CD14-positive monocyte (primary cell): Measurements from ENCODE around the gene ANAPC16. TPM values are rescaled to one million over a fixed set of nuclear protein-coding genes. Genes with fewer than 3 reads are reported as not detected.

Experiments
- DNase-seq, 3 donors: peaks; one replicate each; pipeline ENCODE4 v3.0.0-alpha.2; 2011 to 2022
- H2AFZ ChIP-seq: 2 replicates; pipeline ENCODE4 v1.6.0; 2012; ENCODE audit warnings: mild to moderate bottlenecking, low read depth, low read length, inconsistent platforms; ENCODE audit not compliant: insufficient read depth, poor library complexity, severe bottlenecking
- H3K27ac ChIP-seq, 2 donors: 1 replicate in 1 of 2; 2 replicates in 1 of 2; pipeline ENCODE4 v1.5.1; 2012 to 2013; ENCODE audit warnings: low read length in 2 of 2, control low read depth in 1 of 2, inconsistent platforms in 1 of 2, low read depth in 1 of 2, mild to moderate bottlenecking in 1 of 2
- H3K27me3 ChIP-seq, 2 donors: one replicate each; pipeline versions ENCODE4 v1.6.0 to v1.6.1; 2011 to 2013; ENCODE audit warnings: low read length in 2 of 2; ENCODE audit not compliant: control insufficient read depth in 2 of 2, insufficient read depth in 2 of 2
- H3K36me3 ChIP-seq, 2 donors: replicated peaks in 1 of 2; 1 replicate in 1 of 2; 2 replicates in 1 of 2; pipeline versions ENCODE4 v1.5.1 to v1.6.1; 2012 to 2013; ENCODE audit warnings: low read length in 2 of 2, control low read depth in 1 of 2, inconsistent platforms in 1 of 2, mild to moderate bottlenecking in 1 of 2; ENCODE audit not compliant: insufficient read depth in 2 of 2, control insufficient read depth in 1 of 2
- H3K4me1 ChIP-seq, 2 donors: 1 replicate in 1 of 2; 2 replicates in 1 of 2; pipeline versions ENCODE4 v1.5.1 to v1.6.1; 2012 to 2013; ENCODE audit warnings: low read length in 2 of 2, control low read depth in 1 of 2, inconsistent platforms in 1 of 2, mild to moderate bottlenecking in 1 of 2, moderate library complexity in 1 of 2; ENCODE audit not compliant: insufficient read depth in 2 of 2, control insufficient read depth in 1 of 2
- H3K4me2 ChIP-seq: replicated peaks from 2 replicates; pipeline ENCODE3; 2012; ENCODE audit warnings: low read length, moderate library complexity, mild to moderate bottlenecking; ENCODE audit not compliant: poor library complexity, severe bottlenecking; ENCODE audit errors: extremely low read depth
- H3K4me3 ChIP-seq, 3 experiments: fragments of 200-600 bp in 1 of 3; sonication (generic) in 1 of 3; replicated peaks in 1 of 3; 1 replicate in 2 of 3; 2 replicates in 1 of 3; pipeline ENCODE4 v1.5.1; 2011 to 2013; ENCODE audit warnings: low read length in 3 of 3, mild to moderate bottlenecking in 3 of 3, control low read depth in 2 of 3, low read depth in 2 of 3, inconsistent platforms in 1 of 3, moderate library complexity in 1 of 3
- H3K79me2 ChIP-seq: 2 replicates; pipeline ENCODE4 v1.6.0; 2012; ENCODE audit warnings: mild to moderate bottlenecking, control low read depth, inconsistent platforms, low read length, moderate library complexity; ENCODE audit not compliant: insufficient read depth
- H3K9ac ChIP-seq: 2 replicates; pipeline ENCODE4 v1.6.0; 2017; ENCODE audit warnings: low read length, mild to moderate bottlenecking; ENCODE audit not compliant: insufficient read depth, poor library complexity, severe bottlenecking
- H3K9me3 ChIP-seq, 2 donors: replicated peaks in 1 of 2; 1 replicate in 1 of 2; 2 replicates in 1 of 2; pipeline versions ENCODE4 v1.5.1 to v1.6.1; 2012 to 2013; ENCODE audit warnings: low read length in 2 of 2, control low read depth in 1 of 2; ENCODE audit not compliant: control insufficient read depth in 1 of 2, insufficient read depth in 1 of 2
- H4K20me1 ChIP-seq: 2 replicates; pipeline ENCODE4 v1.6.0; 2012; ENCODE audit warnings: mild to moderate bottlenecking, low read length, control low read depth, moderate library complexity; ENCODE audit not compliant: insufficient read depth
- H3K27ac Mint-ChIP-seq, 7 donors: one replicate each; pipeline ENCODE4 v1.8.0; 2020; ENCODE audit warnings: mild to moderate bottlenecking in 7 of 7, mixed read lengths in 7 of 7, moderate library complexity in 6 of 7, inconsistent platforms in 2 of 7
- H3K27me3 Mint-ChIP-seq, 3 donors: one replicate each; pipeline ENCODE4 v1.8.0; 2021 to 2022; ENCODE audit warnings: low read depth in 3 of 3, mild to moderate bottlenecking in 3 of 3, mixed read lengths in 3 of 3, moderate library complexity in 3 of 3, inconsistent platforms in 1 of 3
- H3K36me3 Mint-ChIP-seq, 2 donors: one replicate each; pipeline ENCODE4 v1.8.0; 2020; ENCODE audit warnings: mixed read lengths in 2 of 2, inconsistent platforms in 1 of 2, mild to moderate bottlenecking in 1 of 2
- H3K4me1 Mint-ChIP-seq: one replicate; pipeline ENCODE4 v1.8.0; 2020; ENCODE audit warnings: mild to moderate bottlenecking, mixed read lengths
- H3K4me3 Mint-ChIP-seq, 2 donors: one replicate each; pipeline ENCODE4 v1.8.0; 2020; ENCODE audit warnings: mild to moderate bottlenecking in 2 of 2, mixed read lengths in 2 of 2, moderate library complexity in 1 of 2
- H3K9me3 Mint-ChIP-seq, 7 donors: one replicate each; pipeline ENCODE4 v1.8.0; 2020 to 2022; ENCODE audit warnings: mixed read lengths in 7 of 7, mild to moderate bottlenecking in 6 of 7, moderate library complexity in 6 of 7, inconsistent platforms in 2 of 7
- CTCF ChIP-seq: fragments of 200-600 bp; IDR thresholded peaks from one replicate; pipeline ENCODE4 v1.8.0; 2022; ENCODE audit warnings: antibody characterized with exemption, mild to moderate bottlenecking
- WGBS: methylation state at CpG from one replicate; pipeline ENCODE4 v1.1.5; 2013; ENCODE audit warnings: missing lambda C conversion rate; ENCODE audit not compliant: insufficient coverage; 5-methylcytosine and 5-hydroxymethylcytosine counted together
- intact Hi-C, 2 donors: fragments of 100-400 bp; cut with micrococcal nuclease; formaldehyde crosslinking; loops; one replicate each; pipeline versions ENCODE4 v1.15.0 to v1.15.1; 2023
- polyA plus RNA-seq, 3 donors: library from polyadenylated mRNA; depleted of rRNA in 1 of 3; unstranded in 2 of 3; stranded (reverse) in 1 of 3; fragments of 300-500 nt in 2 of 3; fragments of >200 nt in 1 of 3; fragmentation: Illumina TruSeq in 2 of 3; gene quantifications; 1 replicate in 2 of 3; 2 replicates in 1 of 3; pipeline ENCODE4 v1.2.3, GENCODE V29; 2012 to 2021

The ANAPC16 gene
- polyA plus RNA-seq, 3 donors = 65.5 to 167 (median 148) TPM

- peaks cover 0 to 1% (median 0%) of the 10 kb centered on the region in 7 donors for H3K9me3 Mint-ChIP-seq
- Histone ChIP-seq H3K4me2 (no peak overlapping the region), H3K4me3 (no peak overlapping the region), H2AFZ (no peak overlapping the region), H3K4me1 (peaks cover 20 to 23% of the 10 kb centered on the region in 2 donors), H3K9ac (no peak overlapping the region), H3K27ac (no peak overlapping the region), H3K36me3 (no peaks in the 10 kb centered on the region), H4K20me1 (no peaks in the 10 kb centered on the region), H3K27me3 (no peaks in the 10 kb centered on the region), H3K79me2 (no peaks in the 10 kb centered on the region), H3K9me3 (no peaks in the 10 kb centered on the region)
- DNase-seq = no peak
- 80% methylated on average over 6 of the region's 11 CpGs for WGBS
- no peak for TF ChIP-seq CTCF
- H3K36me3 Mint-ChIP-seq = peaks cover 4 to 7% of the 10 kb centered on the region in 2 donors
- peaks cover 0 to 8% (median 4%) of the 10 kb centered on the region in 3 donors for H3K27me3 Mint-ChIP-seq
- intact Hi-C loops = no loop called here
- no peak overlapping the region for H3K4me3 Mint-ChIP-seq
- H3K27ac Mint-ChIP-seq = peak overlapping the region in 2 of 7 donors; percentile 5 to 74
- peaks cover 39% of the 10 kb centered on the region for H3K4me1 Mint-ChIP-seq
Observed at GRCh38 chr10:72243822-72244437, 28.1 kb downstream of the ANAPC16 start.

GRCh38 chr10:72244573-72245038 lies 28.8 kb downstream of the ANAPC16 start:
- no peaks in the 10 kb centered on the region for H3K9me3 ChIP-seq
- no peak overlapping the region for H2AFZ ChIP-seq
- H3K27me3 ChIP-seq = no peaks in the 10 kb centered on the region
- Mint-ChIP-seq H3K9me3 (peaks cover 0 to 1% (median 0%) of the 10 kb centered on the region in 7 donors), H3K27ac (peak overlapping the region in 1 of 7 donors; percentile 74), H3K4me3 (no peak overlapping the region), H3K27me3 (peaks cover 0 to 8% (median 4%) of the 10 kb centered on the region in 3 donors), H3K36me3 (peaks cover 3 to 7% of the 10 kb centered on the region in 2 donors), H3K4me1 (peaks cover 34% of the 10 kb centered on the region)
- no peaks in the 10 kb centered on the region for H3K79me2 ChIP-seq
- no peak for TF ChIP-seq CTCF
- intact Hi-C loops = no loop called here
- peaks cover 18 to 21% of the 10 kb centered on the region in 2 donors for H3K4me1 ChIP-seq
- no peak for DNase-seq
- H3K36me3 ChIP-seq = no peaks in the 10 kb centered on the region
- no peak overlapping the region for H3K27ac ChIP-seq
- no peak overlapping the region for H3K9ac ChIP-seq
- no peaks in the 10 kb centered on the region for H4K20me1 ChIP-seq
- no peak overlapping the region for H3K4me3 ChIP-seq
- H3K4me2 ChIP-seq = no peak overlapping the region
- 95% methylated on average over 4 of the region's 5 CpGs for WGBS
